ENCODE measurements around the gene CITED2.
"Not testable (repeated sequence)": the region's sequence is repeated elsewhere in the genome, so short reads cannot be mapped to it uniquely, and the experiment has no call there.

GRCh38 chr6:139412103-139412502 lies 37.7 kb upstream of the CITED2 start:
- not testable (repeated sequence) for TF ChIP-seq KDM4A (IDR thresholded peaks at IDR 0.05; ENCODE audit: low read depth, low read length, severe bottlenecking); CTCF (IDR thresholded peaks at IDR 0.05; ENCODE audit: control extremely low read depth in 1 of 3, insufficient read depth in 1 of 3, low read depth in 1 of 3, low read length in 3 of 3); EZH2 (IDR thresholded peaks at IDR 0.05; ENCODE audit: low read depth, low read length, severe bottlenecking); POLR2A (IDR thresholded peaks at IDR 0.05; ENCODE audit: control extremely low read depth in 1 of 2, low read depth in 2 of 2, low read length in 2 of 2); POLR2AphosphoS5 (IDR thresholded peaks at IDR 0.05; ENCODE audit: low read depth, low read length); KDM5A (IDR thresholded peaks at IDR 0.05; ENCODE audit: low read length); RAD21 (IDR thresholded peaks at IDR 0.05 in 1 of 2, conservative IDR thresholded peaks at IDR 0.05 in 1 of 2; ENCODE audit: low read depth in 2 of 2, low read length in 2 of 2); ATF2 (IDR thresholded peaks at IDR 0.05; ENCODE audit: low read length); MAX (IDR thresholded peaks at IDR 0.05); SP1 (IDR thresholded peaks at IDR 0.05; ENCODE audit: low read depth, low read length); HDAC2 (IDR thresholded peaks at IDR 0.05; ENCODE audit: borderline replicate concordance in 1 of 2, low read depth in 2 of 2, low read length in 2 of 2); BCL11A (IDR thresholded peaks at IDR 0.05; ENCODE audit: low read depth in 2 of 2, low read length in 2 of 2); NRF1 (IDR thresholded peaks at IDR 0.05; ENCODE audit: low read depth, low read length); TAF1 (IDR thresholded peaks at IDR 0.05; ENCODE audit: low read depth, low read length)
